HepG2 (cell line): Measurements from ENCODE around the gene LYPD6B. TPM values are rescaled to one million over a fixed set of nuclear protein-coding genes. Genes with fewer than 3 reads are reported as not detected.

Source experiments
- ATAC-seq: fragments of 200-7000 bp; cut with Tn5 transposase; 3 replicates; pipeline ENCODE4 v1.9.1; 2020; ENCODE audit warnings: mild to moderate bottlenecking, moderate library complexity
- BruUV-seq: library from RNA; stranded (reverse); fragments of 400-500 nt; replicated peaks from 2 replicates; lab custom pipeline; 2021; lab: Mats Ljungman, UMichigan
- CTCF ChIA-PET: fragments of 300-600 bp; formaldehyde crosslinking; extraction: SDS; loops from one replicate; lab custom pipeline; 2021; ENCODE audit warnings: low total read pairs, inconsistent platforms, low intra/inter-chr PET ratio; lab: Yijun Ruan, JAX
- POLR2A ChIA-PET: fragments of 350-600 bp; sonication (Branson Sonifier 250); formaldehyde crosslinking; loops from one replicate; lab custom pipeline; 2020; ENCODE audit warnings: antibody characterized with exemption, inconsistent platforms; lab: Yijun Ruan, JAX
- DNase-seq: peaks from one replicate; pipeline ENCODE4 v3.0.0-alpha.2; 2015; ENCODE audit warnings: low spot score
- FAIRE-seq: peaks from 3 replicates; lab custom pipeline; 2011; peaks lifted over from hg19 to GRCh38; lab: Jason Lieb, UNC
- H2AFZ ChIP-seq: one replicate; pipeline ENCODE4 v1.6.1; 2011; ENCODE audit warnings: low read length, inconsistent platforms
- H3K27ac ChIP-seq: fragments of 300-600 bp; 3 replicates; pipeline ENCODE4 v1.8.0; 2011; ENCODE audit warnings: mixed run types, mild to moderate bottlenecking, mixed read lengths, low read length, inconsistent platforms; ENCODE audit not compliant: insufficient read depth; ENCODE audit errors: extremely low read length
- H3K27me3 ChIP-seq, 2 experiments: fragments of 200-600 bp in 1 of 2; 2 replicates in 1 of 2; 3 replicates in 1 of 2; pipeline versions ENCODE4 v1.6.0 to v1.8.0; 2011; ENCODE audit warnings: low read length in 2 of 2, mild to moderate bottlenecking in 2 of 2, moderate library complexity in 2 of 2, inconsistent platforms in 1 of 2; ENCODE audit not compliant: insufficient read depth in 2 of 2, control insufficient read depth in 1 of 2
- H3K36me3 ChIP-seq, 2 experiments: fragments of 200-600 bp in 1 of 2; replicated peaks in 1 of 2; 2 replicates in 1 of 2; 3 replicates in 1 of 2; pipeline versions ENCODE4 v1.5.1 to v1.8.0; 2011; ENCODE audit warnings: low read length in 2 of 2, inconsistent platforms in 1 of 2; ENCODE audit not compliant: insufficient read depth in 2 of 2, control insufficient read depth in 1 of 2
- H3K4me1 ChIP-seq: 2 replicates; pipeline ENCODE4 v1.5.1; 2012; ENCODE audit warnings: low read length, inconsistent platforms; ENCODE audit not compliant: insufficient read depth
- H3K4me2 ChIP-seq: 2 replicates; pipeline ENCODE4 v1.6.0; 2011; ENCODE audit warnings: low read depth, low read length, inconsistent platforms
- H3K4me3 ChIP-seq, 3 experiments: fragments of 200-600 bp in 1 of 3; sonication (generic), shearing (Covaris generic) in 1 of 3; replicated peaks in 1 of 3; 2 replicates each; pipeline ENCODE4 v1.5.1; 2011 to 2016; ENCODE audit warnings: low read length in 3 of 3, inconsistent platforms in 2 of 3, low read depth in 2 of 3, mild to moderate bottlenecking in 2 of 3, control low read depth in 1 of 3, mixed read lengths in 1 of 3; ENCODE audit not compliant: insufficient read depth in 1 of 3
- H3K79me2 ChIP-seq: one replicate; pipeline ENCODE4 v1.6.1; 2011; ENCODE audit warnings: low read length, inconsistent platforms; ENCODE audit not compliant: insufficient read depth
- H3K9ac ChIP-seq: 2 replicates; pipeline ENCODE4 v1.6.0; 2011; ENCODE audit warnings: mild to moderate bottlenecking, low read depth, low read length, inconsistent platforms; ENCODE audit not compliant: insufficient read depth
- H3K9me3 ChIP-seq: 2 replicates; pipeline ENCODE4 v1.5.1; 2012; ENCODE audit warnings: mild to moderate bottlenecking, low read length
- H4K20me1 ChIP-seq: 2 replicates; pipeline ENCODE4 v1.6.0; 2011; ENCODE audit warnings: inconsistent platforms, mild to moderate bottlenecking, low read length, moderate library complexity; ENCODE audit not compliant: insufficient read depth
- AGO1 ChIP-seq: fragments of 200-400 bp; formaldehyde crosslinking; IDR thresholded peaks from 2 replicates; pipeline ENCODE4 v1.6.1; 2017; ENCODE audit warnings: mild to moderate bottlenecking, low read depth, low read length, moderate library complexity; ENCODE audit not compliant: poor library complexity, severe bottlenecking
- CHCHD3 ChIP-seq: sonication (generic); formaldehyde crosslinking; IDR thresholded peaks from 2 replicates; pipeline ENCODE4 v1.8.0; 2022; ENCODE audit warnings: mild to moderate bottlenecking, missing genetic modification reagents, moderate library complexity
- HES4 ChIP-seq: sonication (generic); formaldehyde crosslinking; IDR thresholded peaks from 2 replicates; pipeline ENCODE4 v1.9.0; 2021; ENCODE audit warnings: mild to moderate bottlenecking, missing genetic modification reagents, borderline replicate concordance
- MIXL1 ChIP-seq: IDR thresholded peaks from 2 replicates; pipeline ENCODE4 v1.6.1; 2016
- MTF1 ChIP-seq: sonication (generic); formaldehyde crosslinking; IDR thresholded peaks from 2 replicates; pipeline ENCODE4 v1.5.0; 2020; ENCODE audit warnings: missing genetic modification reagents
- NFE2 ChIP-seq: sonication (generic); formaldehyde crosslinking; IDR thresholded peaks from 2 replicates; pipeline ENCODE4 v1.4.0; 2020; ENCODE audit warnings: missing genetic modification reagents
- NR2F6 ChIP-seq, 2 experiments: IDR thresholded peaks; 2 replicates each; pipeline ENCODE4 v1.6.1; 2016; ENCODE audit warnings: antibody characterized with exemption in 1 of 2, mild to moderate bottlenecking in 1 of 2
- ZNF232 ChIP-seq: sonication (generic); formaldehyde crosslinking; IDR thresholded peaks from 2 replicates; pipeline ENCODE4 v1.4.0; 2020; ENCODE audit warnings: missing genetic modification reagents, borderline replicate concordance
- ZNF549 ChIP-seq: sonication (generic); formaldehyde crosslinking; IDR thresholded peaks from 2 replicates; pipeline ENCODE4 v1.5.0; 2020; ENCODE audit warnings: missing genetic modification reagents
- ZNF879 ChIP-seq: sonication (generic); formaldehyde crosslinking; IDR thresholded peaks from 2 replicates; pipeline ENCODE4 v1.8.1; 2023; ENCODE audit warnings: missing genetic modification reagents
- WGBS: methylation state at CpG from one replicate; pipeline ENCODE4 v1.1.6; 2017; ENCODE audit warnings: low lambda C conversion rate; 5-methylcytosine and 5-hydroxymethylcytosine counted together
- in situ Hi-C: cut with HindIII; loops from 2 replicates; pipeline ENCODE4 v1.10.0; 2017; ENCODE audit warnings: low pct_unique_long_range_greater_than_20kb; ENCODE audit not compliant: extremely low pct_ligation_motif_present
- intact Hi-C: fragments of 100-400 bp; cut with micrococcal nuclease; formaldehyde crosslinking; loops from one replicate; pipeline ENCODE4 v1.10.0; 2022; ENCODE audit not compliant: unreplicated experiment
- polyA plus RNA-seq, 8 experiments: library from polyadenylated mRNA; depleted of rRNA in 3 of 8; stranded (reverse) in 7 of 8; unstranded in 1 of 8; fragments of >200 nt; fragmentation: Illumina TruSeq in 4 of 8; extraction: Trizol in 4 of 8; gene quantifications; 2 replicates each; pipeline versions ENCODE4 v1.2.1 to v1.2.3, GENCODE V29; 2011 to 2016; ENCODE audit warnings: low read depth in 4 of 8, missing spikeins in 1 of 8, mixed read lengths in 1 of 8; ENCODE audit not compliant: insufficient read depth in 1 of 8
- total RNA-seq, 5 experiments: library from RNA; depleted of rRNA; stranded (reverse); fragments of >200 nt; fragmentation: Illumina TruSeq; extraction: Trizol; gene quantifications; 2 replicates each; pipeline ENCODE4 v1.2.3, GENCODE V29; 2016; ENCODE audit warnings: low read depth in 1 of 5
- TF ChIP-seq, protein P1 (sequence below): sonication (generic); formaldehyde crosslinking; IDR thresholded peaks from 2 replicates; pipeline ENCODE4 v1.8.0; 2022; ENCODE audit warnings: mild to moderate bottlenecking, missing genetic modification reagents, moderate library complexity
- TF ChIP-seq, protein P2 (sequence below): sonication (generic); formaldehyde crosslinking; IDR thresholded peaks from 2 replicates; pipeline ENCODE4 v1.8.0; 2023; ENCODE audit warnings: mild to moderate bottlenecking, missing genetic modification reagents
- TF ChIP-seq, protein P3 (sequence below): sonication (generic); formaldehyde crosslinking; IDR thresholded peaks from 2 replicates; pipeline ENCODE4 v1.5.0; 2020; ENCODE audit warnings: missing genetic modification reagents, mild to moderate bottlenecking, borderline replicate concordance
- TF ChIP-seq, protein P4 (sequence below): sonication (generic); formaldehyde crosslinking; IDR thresholded peaks from 2 replicates; pipeline ENCODE4 v1.5.0; 2020; ENCODE audit warnings: missing genetic modification reagents

The LYPD6B gene
- total and polyA plus RNA-seq, 2 of the 13 experiments (the other 11 are each of a cell fraction or from before 2014, with no cell fraction given) = not detected

DNA sequence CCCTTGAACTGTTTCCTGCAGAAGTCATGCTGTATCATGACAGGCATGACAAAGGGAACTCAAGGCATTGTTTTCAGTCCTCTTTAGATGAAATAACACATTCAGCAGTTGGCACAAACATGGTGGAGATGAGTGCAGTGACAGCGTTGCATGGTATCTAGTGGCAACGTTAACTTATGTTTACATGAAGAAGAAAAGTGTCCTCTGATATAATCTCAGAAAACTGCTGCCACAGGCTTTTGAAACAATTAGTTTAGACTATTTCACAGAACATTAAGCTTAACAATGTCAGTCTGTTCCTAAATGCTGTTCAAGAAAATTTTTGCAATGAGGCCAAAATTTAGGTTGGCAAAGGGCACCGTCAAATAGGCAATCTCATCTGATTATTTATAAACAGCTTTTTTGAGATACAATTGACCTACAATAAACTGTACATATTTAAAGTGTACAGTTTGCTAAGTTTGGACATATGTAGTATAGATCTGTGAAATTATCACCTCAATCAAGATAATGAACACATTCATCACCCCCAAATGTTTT lies 64.7 kb downstream of the LYPD6B start:
- in situ Hi-C loops (no loop called here), intact Hi-C loops (no loop called here)
- TF ChIP-seq MIXL1 (CRISPR knock-in tag) (no peak), NFE2 (CRISPR knock-in tag) (no peak), MTF1 (CRISPR knock-in tag) (no peak), AGO1 (no peak)
- TF ChIP-seq, protein P1, sequence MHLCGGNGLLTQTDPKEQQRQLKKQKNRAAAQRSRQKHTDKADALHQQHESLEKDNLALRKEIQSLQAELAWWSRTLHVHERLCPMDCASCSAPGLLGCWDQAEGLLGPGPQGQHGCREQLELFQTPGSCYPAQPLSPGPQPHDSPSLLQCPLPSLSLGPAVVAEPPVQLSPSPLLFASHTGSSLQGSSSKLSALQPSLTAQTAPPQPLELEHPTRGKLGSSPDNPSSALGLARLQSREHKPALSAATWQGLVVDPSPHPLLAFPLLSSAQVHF (CRISPR knock-in tag) = no peak
- no peaks in the 10 kb centered on the region for H4K20me1 ChIP-seq
- FAIRE-seq (no peak), DNase-seq (no peak), ATAC-seq (no peak)
- no peaks in the 10 kb centered on the region for H3K79me2 ChIP-seq
- POLR2A ChIA-PET = no interaction called here
- H3K4me2 ChIP-seq = no peak overlapping the region
- WGBS = 15% methylated on average over 3 of the region's 3 CpGs
- H2AFZ ChIP-seq = no peak overlapping the region
- no peak overlapping the region for H3K9ac ChIP-seq
- no peak overlapping the region for H3K4me3 ChIP-seq
- H3K36me3 ChIP-seq = no peaks in the 10 kb centered on the region
- H3K27me3 ChIP-seq = peaks cover 0 to 3% of the 10 kb centered on the region in 2 experiments; a peak in 1 of 5 replicates
- BruUV-seq = no TSS peak
- no peak overlapping the region for H3K27ac ChIP-seq
- peaks cover 8% of the 10 kb centered on the region; the same call in 1 of the 2 replicates for H3K4me1 ChIP-seq
- CTCF ChIA-PET = no interaction called here
- no peaks in the 10 kb centered on the region for H3K9me3 ChIP-seq

DNA sequence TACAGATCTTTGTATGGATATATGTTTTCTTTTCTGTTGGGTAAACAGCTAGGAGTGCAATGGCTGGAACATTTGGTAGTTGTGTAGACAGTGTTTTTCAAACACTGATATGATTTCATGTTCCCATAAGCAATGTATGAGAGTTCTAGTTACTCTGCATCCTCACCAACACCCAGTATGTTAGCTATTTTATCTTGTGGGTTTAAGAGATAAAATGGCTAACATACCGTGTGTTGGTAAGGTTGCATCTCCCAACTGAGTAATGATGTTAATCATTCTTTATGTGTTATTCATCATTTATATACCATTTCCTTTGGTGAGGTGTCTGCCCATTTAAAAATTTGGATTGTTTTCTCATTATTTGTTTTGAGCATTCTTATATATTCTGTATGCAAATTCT lies 65.7 kb downstream of the LYPD6B start:
- FAIRE-seq (no peak), ATAC-seq (no peak), DNase-seq (no peak)
- WGBS = 4% methylated on average over 1 of the region's 1 CpG
- H3K9ac ChIP-seq = no peak overlapping the region
- peaks cover 8% of the 10 kb centered on the region; the same call in 1 of the 2 replicates for H3K4me1 ChIP-seq
- no peak overlapping the region for H2AFZ ChIP-seq
- ChIA-PET POLR2A (no interaction called here), CTCF (no interaction called here)
- no peak overlapping the region for H3K4me2 ChIP-seq
- intact Hi-C loops = no loop called here
- in situ Hi-C loops = no loop called here
- no peaks in the 10 kb centered on the region for H3K36me3 ChIP-seq
- no peaks in the 10 kb centered on the region for H3K79me2 ChIP-seq
- H4K20me1 ChIP-seq = no peaks in the 10 kb centered on the region
- H3K27ac ChIP-seq = no peak overlapping the region
- no TSS peak for BruUV-seq
- peaks cover 0 to 3% of the 10 kb centered on the region in 2 experiments; a peak in 1 of 5 replicates for H3K27me3 ChIP-seq
- H3K9me3 ChIP-seq = no peaks in the 10 kb centered on the region
- no peak overlapping the region for H3K4me3 ChIP-seq
- no peak for TF ChIP-seq ZNF549
- no peak for TF ChIP-seq NR2F6 (IDR thresholded peaks at IDR 0.05)
- TF ChIP-seq NR2F6 (CRISPR knock-in tag; IDR thresholded peaks at IDR 0.05) = no peak
- TF ChIP-seq ZNF232 = no peak
- TF ChIP-seq, protein P2, sequence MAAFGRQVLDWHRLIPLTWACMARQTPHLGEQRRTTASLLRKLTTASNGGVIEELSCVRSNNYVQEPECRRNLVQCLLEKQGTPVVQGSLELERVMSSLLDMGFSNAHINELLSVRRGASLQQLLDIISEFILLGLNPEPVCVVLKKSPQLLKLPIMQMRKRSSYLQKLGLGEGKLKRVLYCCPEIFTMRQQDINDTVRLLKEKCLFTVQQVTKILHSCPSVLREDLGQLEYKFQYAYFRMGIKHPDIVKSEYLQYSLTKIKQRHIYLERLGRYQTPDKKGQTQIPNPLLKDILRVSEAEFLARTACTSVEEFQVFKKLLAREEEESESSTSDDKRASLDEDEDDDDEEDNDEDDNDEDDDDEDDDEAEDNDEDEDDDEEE (CRISPR knock-in tag) = no peak
- no peak for TF ChIP-seq HES4 (CRISPR knock-in tag)
- TF ChIP-seq, protein P3, sequence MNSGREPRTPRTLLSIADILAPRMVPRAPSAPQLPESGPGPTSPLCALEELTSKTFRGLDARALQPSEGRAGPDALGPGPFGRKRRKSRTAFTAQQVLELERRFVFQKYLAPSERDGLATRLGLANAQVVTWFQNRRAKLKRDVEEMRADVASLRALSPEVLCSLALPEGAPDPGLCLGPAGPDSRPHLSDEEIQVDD = no peak
- no peak for TF ChIP-seq ZNF879 (CRISPR knock-in tag)
- TF ChIP-seq, protein P4, sequence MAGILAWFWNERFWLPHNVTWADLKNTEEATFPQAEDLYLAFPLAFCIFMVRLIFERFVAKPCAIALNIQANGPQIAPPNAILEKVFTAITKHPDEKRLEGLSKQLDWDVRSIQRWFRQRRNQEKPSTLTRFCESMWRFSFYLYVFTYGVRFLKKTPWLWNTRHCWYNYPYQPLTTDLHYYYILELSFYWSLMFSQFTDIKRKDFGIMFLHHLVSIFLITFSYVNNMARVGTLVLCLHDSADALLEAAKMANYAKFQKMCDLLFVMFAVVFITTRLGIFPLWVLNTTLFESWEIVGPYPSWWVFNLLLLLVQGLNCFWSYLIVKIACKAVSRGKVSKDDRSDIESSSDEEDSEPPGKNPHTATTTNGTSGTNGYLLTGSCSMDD (CRISPR knock-in tag) = no peak
- TF ChIP-seq CHCHD3 (CRISPR knock-in tag) = no peak
